Lower leg skin (tissue), 4 donors: ENCODE data around the gene KMT2D. TPM values are rescaled to one million over a fixed set of nuclear protein-coding genes. Genes with fewer than 3 reads are reported as not detected.

Source experiments
- DNase-seq, 2 donors: peaks; one replicate each; pipeline ENCODE4 v3.0.0-alpha.2; 2019; ENCODE audit warnings: low spot score in 2 of 2
- H3K4me3 ChIP-seq: fragments of 200-600 bp; sonication (generic); 2 replicates; pipeline ENCODE4 v1.5.1; 2017; ENCODE audit warnings: mild to moderate bottlenecking, low read depth; ENCODE audit not compliant: poor library complexity, severe bottlenecking
- POLR2A ChIP-seq, 2 donors: fragments of 450-650 bp; IDR thresholded peaks; one replicate each; pipeline ENCODE4 v1.6.1; 2016 to 2017; ENCODE audit warnings: antibody characterized with exemption in 2 of 2, mild to moderate bottlenecking in 1 of 2, moderate library complexity in 1 of 2
- WGBS, 2 donors: methylation state at CpG; one replicate each; pipeline ENCODE4 v1.1.5; 2018; 5-methylcytosine and 5-hydroxymethylcytosine counted together
- intact Hi-C: fragments of 100-400 bp; cut with DNase I; formaldehyde crosslinking; loops from one replicate; pipeline ENCODE4 v1.15.0; 2023; ENCODE audit warnings: low total_unique reads
- total RNA-seq, 4 donors: library from RNA; depleted of rRNA; stranded (reverse); fragments of >200 nt; gene quantifications; one replicate each; pipeline ENCODE4 v1.1.0, GENCODE V29; 2016
- TF ChIP-seq, protein P1 (sequence below), 3 donors: fragments of 450-650 bp; IDR thresholded peaks; one replicate each; pipeline ENCODE4 v1.5.1; 2016; ENCODE audit warnings: antibody characterized with exemption in 3 of 3, mild to moderate bottlenecking in 3 of 3, moderate library complexity in 2 of 3

KMT2D gene
- total RNA-seq, 4 donors from 2014 or later: 43.2 to 169 (median 79.6) TPM

- intact Hi-C loops: no loop called here
- no peak for DNase-seq
- whole genome bisulfite sequencing, 2 donors: 25 to 53% methylated on average over 1 of the region's 1 CpG
- no peak for TF ChIP-seq POLR2A (IDR thresholded peaks at IDR 0.05)
- TF ChIP-seq, protein P1, sequence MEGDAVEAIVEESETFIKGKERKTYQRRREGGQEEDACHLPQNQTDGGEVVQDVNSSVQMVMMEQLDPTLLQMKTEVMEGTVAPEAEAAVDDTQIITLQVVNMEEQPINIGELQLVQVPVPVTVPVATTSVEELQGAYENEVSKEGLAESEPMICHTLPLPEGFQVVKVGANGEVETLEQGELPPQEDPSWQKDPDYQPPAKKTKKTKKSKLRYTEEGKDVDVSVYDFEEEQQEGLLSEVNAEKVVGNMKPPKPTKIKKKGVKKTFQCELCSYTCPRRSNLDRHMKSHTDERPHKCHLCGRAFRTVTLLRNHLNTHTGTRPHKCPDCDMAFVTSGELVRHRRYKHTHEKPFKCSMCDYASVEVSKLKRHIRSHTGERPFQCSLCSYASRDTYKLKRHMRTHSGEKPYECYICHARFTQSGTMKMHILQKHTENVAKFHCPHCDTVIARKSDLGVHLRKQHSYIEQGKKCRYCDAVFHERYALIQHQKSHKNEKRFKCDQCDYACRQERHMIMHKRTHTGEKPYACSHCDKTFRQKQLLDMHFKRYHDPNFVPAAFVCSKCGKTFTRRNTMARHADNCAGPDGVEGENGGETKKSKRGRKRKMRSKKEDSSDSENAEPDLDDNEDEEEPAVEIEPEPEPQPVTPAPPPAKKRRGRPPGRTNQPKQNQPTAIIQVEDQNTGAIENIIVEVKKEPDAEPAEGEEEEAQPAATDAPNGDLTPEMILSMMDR (IDR thresholded peaks at IDR 0.05): no peak
- no peak overlapping the region for H3K4me3 ChIP-seq
Measured at GRCh38 chr12:49014547-49014946, 46.0 kb downstream of the KMT2D start.

DNA sequence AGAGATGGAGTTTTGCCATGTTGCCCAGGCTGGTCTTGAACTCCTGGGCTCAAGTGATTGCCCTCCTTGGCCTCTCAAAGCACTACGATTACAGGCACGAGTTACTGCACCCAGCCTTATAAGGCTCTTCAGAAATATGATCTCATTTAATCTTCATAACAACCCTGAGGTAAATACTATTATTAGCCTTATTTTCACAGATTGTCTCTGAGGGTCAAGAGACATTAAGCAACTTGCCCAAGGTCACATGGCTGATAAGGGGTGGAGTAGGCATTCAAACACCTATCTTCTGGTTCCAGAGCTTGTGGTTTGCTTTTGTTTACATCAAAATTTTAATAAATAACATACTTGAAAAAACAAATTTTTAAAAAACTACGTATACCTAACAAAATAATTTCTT is 47.2 kb downstream of the KMT2D start:
- whole genome bisulfite sequencing, 2 donors: 92 to 96% methylated on average over 3 of the region's 3 CpGs
- intact Hi-C loops: no loop called here
- no peak for DNase-seq
- no peak overlapping the region for H3K4me3 ChIP-seq
- no peak for TF ChIP-seq POLR2A (IDR thresholded peaks at IDR 0.05)
- TF ChIP-seq, protein P1 (IDR thresholded peaks at IDR 0.05): no peak

DNA sequence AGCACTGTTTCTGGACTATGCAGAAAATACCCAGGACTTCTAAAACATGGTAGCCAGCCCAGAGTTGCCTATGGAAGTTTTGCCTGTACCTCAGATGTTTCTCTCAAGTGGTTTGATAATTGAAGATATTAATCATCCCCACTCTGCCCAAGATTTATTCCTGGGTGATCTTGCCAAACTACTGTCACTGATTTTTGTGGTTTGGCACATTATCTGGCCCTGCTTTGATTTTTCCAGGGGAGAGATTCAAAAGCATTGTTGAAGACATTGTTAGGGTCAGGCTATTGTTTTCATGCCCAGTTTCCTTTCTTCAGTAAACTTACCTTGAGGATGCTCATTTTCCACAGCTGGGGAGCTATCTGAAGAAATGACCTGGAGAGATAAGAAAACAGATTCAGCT is 47.9 kb downstream of the KMT2D start:
- no peak for TF ChIP-seq POLR2A (IDR thresholded peaks at IDR 0.05)
- TF ChIP-seq, protein P1 (IDR thresholded peaks at IDR 0.05): no peak
- H3K4me3 ChIP-seq: no peak overlapping the region
- no peak for DNase-seq
- intact Hi-C loops: no loop called here

Other genes starting within 250 kb of the KMT2D start
- gene CACNB3, start 242.3 kb downstream of the KMT2D start, total RNA-seq: 10 to 100 TPM in 1 of 4 donors, 1 to 10 TPM in 3; 8.4 to 15.3 (median 9.5) TPM
- gene DDX23, start 208.6 kb downstream of the KMT2D start, total RNA-seq: 10 to 100 TPM; 56.5 to 74.3 (median 66.9) TPM
- 1 to 10 TPM in 1 of 4 donors, under 1 TPM in 1, not detected in 2; 0.49 to 1.2 TPM for gene RND1, start 194.9 kb downstream of the KMT2D start, total RNA-seq
- gene FKBP11, start 135.3 kb downstream of the KMT2D start, total RNA-seq: 1 to 10 TPM; 4.3 to 8.7 (median 7.9) TPM
- 10 to 100 TPM; 65.1 to 89.3 (median 80.1) TPM for gene ARF3, start 103.3 kb downstream of the KMT2D start, total RNA-seq
- gene WNT10B, start 89.1 kb downstream of the KMT2D start, total RNA-seq: 1 to 10 TPM in 3 of 4 donors, under 1 TPM in 1; 0.30 to 7.2 (median 2.0) TPM
- gene WNT1, start 82.5 kb downstream of the KMT2D start, total RNA-seq: not detected
- gene DDN, start 61.4 kb downstream of the KMT2D start, total RNA-seq: under 1 TPM in 3 of 4 donors, not detected in 1; 0.05 to 0.29 (median 0.13) TPM
- 10 to 100 TPM; 30.3 to 57.8 (median 49.2) TPM for gene PRKAG1, start 42.0 kb downstream of the KMT2D start, total RNA-seq
- 1 to 10 TPM; 1.4 to 2.1 (median 1.9) TPM for gene RHEBL1, start 9.2 kb upstream of the KMT2D start, total RNA-seq
- under 1 TPM in 3 of 4 donors, not detected in 1; 0.23 to 0.45 (median 0.29) TPM for gene DHH, start 34.0 kb upstream of the KMT2D start, total RNA-seq
- 100 to 1,000 TPM in 1 of 4 donors, 10 to 100 TPM in 3; 39.7 to 129 (median 49.4) TPM for gene LMBR1L, start 50.1 kb upstream of the KMT2D start, total RNA-seq
- gene TUBA1B, start 70.6 kb upstream of the KMT2D start, total RNA-seq: 100 to 1,000 TPM; 199 to 347 (median 240) TPM
- gene TUBA1A, start 128.3 kb upstream of the KMT2D start, total RNA-seq: 100 to 1,000 TPM in 2 of 4 donors, 10 to 100 TPM in 2; 68.0 to 137 (median 108) TPM
- 100 to 1,000 TPM; 211 to 475 (median 280) TPM for gene TUBA1C, start 204.3 kb upstream of the KMT2D start, total RNA-seq
- 1 to 10 TPM in 1 of 4 donors, under 1 TPM in 2, not detected in 1; 0.19 to 1.4 (median 0.61) TPM for gene PRPH, start 234.4 kb upstream of the KMT2D start, total RNA-seq